Esophagus squamous epithelium (tissue), 4 donors: ENCODE measurements around the gene CD99.

Source experiments
- POLR2A ChIP-seq, 4 donors: fragments of 450-650 bp; IDR thresholded peaks; one replicate each; pipeline ENCODE4 v1.6.1; 2017; ENCODE audit warnings: antibody characterized with exemption in 4 of 4, mild to moderate bottlenecking in 4 of 4, moderate library complexity in 3 of 4
- TF ChIP-seq, protein P1 (sequence below), 6 experiments: fragments of 450-650 bp in 4 of 6; fragments of 200-600 bp in 2 of 6; sonication (generic) in 2 of 6; IDR thresholded peaks; one replicate each; pipeline ENCODE4 v1.5.1; 2016 to 2019; ENCODE audit warnings: antibody characterized with exemption in 6 of 6, mild to moderate bottlenecking in 4 of 6, moderate library complexity in 4 of 6

DNA sequence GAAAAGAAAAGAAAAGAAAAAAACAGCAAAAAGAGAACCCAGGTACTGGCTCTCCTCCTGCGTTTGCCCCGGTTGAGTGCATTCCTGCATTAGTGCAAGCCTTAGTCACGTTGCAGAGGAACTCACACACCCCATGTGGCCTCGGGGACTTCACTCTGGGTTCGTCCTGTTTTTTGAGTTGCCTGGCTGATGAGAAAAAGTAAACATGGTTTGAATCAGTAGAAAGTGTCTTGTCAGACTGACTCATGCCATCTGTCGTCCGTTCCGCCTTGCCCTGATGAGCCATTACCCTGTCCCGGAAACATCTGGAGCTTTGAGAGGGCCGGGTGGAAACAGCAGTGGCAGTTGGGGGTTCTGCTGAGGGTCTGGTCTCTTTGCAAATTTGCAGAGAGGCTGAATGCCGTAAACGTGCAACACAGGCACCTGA, 16.3 kb downstream of the CD99 start:
- no peak for TF ChIP-seq POLR2A (IDR thresholded peaks at IDR 0.05)
- TF ChIP-seq, protein P1, sequence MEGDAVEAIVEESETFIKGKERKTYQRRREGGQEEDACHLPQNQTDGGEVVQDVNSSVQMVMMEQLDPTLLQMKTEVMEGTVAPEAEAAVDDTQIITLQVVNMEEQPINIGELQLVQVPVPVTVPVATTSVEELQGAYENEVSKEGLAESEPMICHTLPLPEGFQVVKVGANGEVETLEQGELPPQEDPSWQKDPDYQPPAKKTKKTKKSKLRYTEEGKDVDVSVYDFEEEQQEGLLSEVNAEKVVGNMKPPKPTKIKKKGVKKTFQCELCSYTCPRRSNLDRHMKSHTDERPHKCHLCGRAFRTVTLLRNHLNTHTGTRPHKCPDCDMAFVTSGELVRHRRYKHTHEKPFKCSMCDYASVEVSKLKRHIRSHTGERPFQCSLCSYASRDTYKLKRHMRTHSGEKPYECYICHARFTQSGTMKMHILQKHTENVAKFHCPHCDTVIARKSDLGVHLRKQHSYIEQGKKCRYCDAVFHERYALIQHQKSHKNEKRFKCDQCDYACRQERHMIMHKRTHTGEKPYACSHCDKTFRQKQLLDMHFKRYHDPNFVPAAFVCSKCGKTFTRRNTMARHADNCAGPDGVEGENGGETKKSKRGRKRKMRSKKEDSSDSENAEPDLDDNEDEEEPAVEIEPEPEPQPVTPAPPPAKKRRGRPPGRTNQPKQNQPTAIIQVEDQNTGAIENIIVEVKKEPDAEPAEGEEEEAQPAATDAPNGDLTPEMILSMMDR (IDR thresholded peaks at IDR 0.05), result peak in 1 of 6 experiments; percentile 5
